Measurements from ENCODE around the gene PREP.

- TF ChIP-seq YY1 (IDR thresholded peaks at IDR 0.05; ENCODE audit: low read depth) (no peak), SIN3A (IDR thresholded peaks at IDR 0.05; ENCODE audit: borderline replicate concordance, low read depth, low read length) (no peak), RAD21 (IDR thresholded peaks at IDR 0.05; ENCODE audit: low read length) (peak; percentile 66), JUND (IDR thresholded peaks at IDR 0.05) (no peak)
- TF ChIP-seq, protein P1, sequence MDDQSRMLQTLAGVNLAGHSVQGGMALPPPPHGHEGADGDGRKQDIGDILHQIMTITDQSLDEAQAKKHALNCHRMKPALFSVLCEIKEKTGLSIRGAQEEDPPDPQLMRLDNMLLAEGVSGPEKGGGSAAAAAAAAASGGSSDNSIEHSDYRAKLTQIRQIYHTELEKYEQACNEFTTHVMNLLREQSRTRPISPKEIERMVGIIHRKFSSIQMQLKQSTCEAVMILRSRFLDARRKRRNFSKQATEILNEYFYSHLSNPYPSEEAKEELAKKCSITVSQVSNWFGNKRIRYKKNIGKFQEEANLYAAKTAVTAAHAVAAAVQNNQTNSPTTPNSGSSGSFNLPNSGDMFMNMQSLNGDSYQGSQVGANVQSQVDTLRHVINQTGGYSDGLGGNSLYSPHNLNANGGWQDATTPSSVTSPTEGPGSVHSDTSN (IDR thresholded peaks at IDR 0.05), result no peak
- TF ChIP-seq, protein P2, sequence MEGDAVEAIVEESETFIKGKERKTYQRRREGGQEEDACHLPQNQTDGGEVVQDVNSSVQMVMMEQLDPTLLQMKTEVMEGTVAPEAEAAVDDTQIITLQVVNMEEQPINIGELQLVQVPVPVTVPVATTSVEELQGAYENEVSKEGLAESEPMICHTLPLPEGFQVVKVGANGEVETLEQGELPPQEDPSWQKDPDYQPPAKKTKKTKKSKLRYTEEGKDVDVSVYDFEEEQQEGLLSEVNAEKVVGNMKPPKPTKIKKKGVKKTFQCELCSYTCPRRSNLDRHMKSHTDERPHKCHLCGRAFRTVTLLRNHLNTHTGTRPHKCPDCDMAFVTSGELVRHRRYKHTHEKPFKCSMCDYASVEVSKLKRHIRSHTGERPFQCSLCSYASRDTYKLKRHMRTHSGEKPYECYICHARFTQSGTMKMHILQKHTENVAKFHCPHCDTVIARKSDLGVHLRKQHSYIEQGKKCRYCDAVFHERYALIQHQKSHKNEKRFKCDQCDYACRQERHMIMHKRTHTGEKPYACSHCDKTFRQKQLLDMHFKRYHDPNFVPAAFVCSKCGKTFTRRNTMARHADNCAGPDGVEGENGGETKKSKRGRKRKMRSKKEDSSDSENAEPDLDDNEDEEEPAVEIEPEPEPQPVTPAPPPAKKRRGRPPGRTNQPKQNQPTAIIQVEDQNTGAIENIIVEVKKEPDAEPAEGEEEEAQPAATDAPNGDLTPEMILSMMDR (IDR thresholded peaks at IDR 0.05), result peak; percentile 74
Measured at GRCh38 chr6:105431226-105431625, 28.3 kb upstream of the PREP start.

All from SK-N-SH (cell line).